ENCODE data around the gene KIZ.

Gene KIZ

DNA sequence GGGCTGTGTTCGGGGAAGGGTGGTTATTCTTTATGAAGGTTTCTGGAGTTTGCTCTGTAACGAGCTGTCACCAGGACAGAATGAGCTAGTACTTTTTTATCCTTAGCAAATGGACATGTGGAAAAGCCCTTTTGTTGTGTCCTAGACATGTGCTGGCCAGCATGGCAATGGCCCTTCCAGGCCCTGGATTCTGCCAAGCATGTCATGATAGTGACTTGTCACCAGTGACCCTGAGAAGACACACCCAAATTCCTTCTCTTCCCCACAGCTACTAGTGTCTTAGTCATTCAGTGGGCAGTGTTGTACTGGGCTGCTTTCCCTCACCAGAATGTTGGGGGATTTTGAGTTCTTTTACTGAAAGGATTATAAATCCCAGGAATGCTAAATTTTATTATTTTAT lies 103.3 kb downstream of the KIZ start:
- TF ChIP-seq POLR2A (IDR thresholded peaks at IDR 0.05; ENCODE audit: low read length) (no peak), GATA1 (IDR thresholded peaks at IDR 0.05; ENCODE audit: low read depth, low read length) (no peak)
- DNase-seq = no peak

DNA sequence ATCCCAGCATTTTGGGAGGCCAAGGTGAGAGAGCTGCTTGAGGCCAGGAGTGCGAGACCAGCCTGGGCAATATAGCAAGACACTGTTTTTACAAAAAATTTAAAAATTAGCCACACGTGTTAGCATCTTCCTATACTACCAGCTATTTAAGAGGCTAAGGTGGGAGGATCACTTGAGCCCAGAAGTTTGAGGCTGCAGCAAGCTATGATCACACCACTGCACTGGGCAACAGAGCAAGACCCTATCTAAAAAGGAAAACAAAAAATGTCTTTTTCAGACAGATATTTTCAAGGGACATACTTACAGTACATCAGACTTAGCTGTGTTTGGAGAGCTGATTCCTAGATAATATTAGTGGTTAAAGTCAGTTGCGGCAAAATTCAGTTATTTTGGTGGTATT lies 104.3 kb downstream of the KIZ start:
- DNase-seq = no peak

GRCh38 chr20:21230686-21231085 lies 104.8 kb downstream of the KIZ start:
- no peak for DNase-seq
- TF ChIP-seq POLR2A (IDR thresholded peaks at IDR 0.05; ENCODE audit: low read length) (no peak), GATA1 (IDR thresholded peaks at IDR 0.05; ENCODE audit: low read depth, low read length) (no peak)

More for the DNA sequence above, 104.3 kb downstream of the KIZ start:
- TF ChIP-seq POLR2A (IDR thresholded peaks at IDR 0.05; ENCODE audit: low read length) = no peak
- no peak for TF ChIP-seq GATA1 (IDR thresholded peaks at IDR 0.05; ENCODE audit: low read depth, low read length)

DNA sequence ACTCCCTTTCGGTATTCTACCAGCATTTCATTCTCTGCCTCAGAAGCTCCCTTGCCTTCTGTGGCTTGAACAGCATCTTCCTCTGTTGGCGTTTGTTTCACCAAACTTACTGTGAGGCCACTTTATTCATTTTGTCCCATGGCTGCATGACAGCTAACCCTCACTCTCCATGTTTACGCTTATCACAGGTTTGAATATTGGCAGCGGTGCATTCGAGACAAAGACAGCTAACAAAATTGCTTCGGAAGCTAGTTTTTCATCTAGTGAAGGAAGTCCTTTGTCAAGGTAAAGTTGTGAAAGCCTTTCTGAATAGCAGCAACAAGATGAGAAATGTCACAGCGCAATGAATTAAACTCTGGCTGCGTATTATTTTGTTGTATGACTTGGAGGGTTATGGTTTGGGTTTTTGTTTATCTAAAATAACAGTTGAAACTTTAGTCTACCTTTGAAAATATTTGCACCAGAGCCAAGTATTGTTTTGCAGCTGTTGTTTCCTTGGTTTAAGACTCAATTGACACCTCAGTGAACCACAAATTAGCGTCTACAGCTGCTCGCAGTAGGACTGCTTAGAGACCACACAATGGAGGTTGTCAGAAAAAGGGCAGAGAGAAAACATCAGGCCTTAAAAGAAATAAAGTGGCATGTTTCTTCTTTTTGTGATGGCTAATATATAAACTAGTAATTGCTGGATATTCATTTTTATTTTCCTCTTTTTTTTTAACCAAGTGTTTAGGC lies 106.8 kb downstream of the KIZ start:
- TF ChIP-seq POLR2A (IDR thresholded peaks at IDR 0.05; ENCODE audit: low read length) (no peak), GATA1 (IDR thresholded peaks at IDR 0.05; ENCODE audit: low read depth, low read length) (no peak)
- no peak for DNase-seq

DNA sequence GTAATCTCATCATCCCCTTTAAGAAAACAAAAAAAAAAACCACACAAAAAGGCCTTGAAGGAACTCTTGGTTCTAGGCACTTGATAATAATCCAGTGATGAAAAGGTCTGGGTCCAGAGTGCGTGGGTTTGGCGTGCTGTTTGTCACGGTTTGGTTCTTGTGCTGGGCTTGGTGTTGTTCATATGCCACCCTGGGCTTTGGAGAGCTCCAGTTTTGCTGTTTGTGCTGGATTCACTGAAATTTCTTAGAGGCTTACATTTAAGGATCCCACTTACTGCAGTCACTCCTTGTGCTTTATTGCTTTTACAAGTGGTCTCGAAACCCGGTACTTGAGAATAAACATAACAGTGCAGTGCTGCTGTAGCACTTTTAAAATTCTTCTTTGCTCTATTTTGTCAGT lies 108.4 kb downstream of the KIZ start:
- TF ChIP-seq GATA1 (IDR thresholded peaks at IDR 0.05; ENCODE audit: low read depth, low read length) (no peak), POLR2A (IDR thresholded peaks at IDR 0.05; ENCODE audit: low read length) (no peak)
- no peak for DNase-seq

- no peak for DNase-seq
- TF ChIP-seq POLR2A (IDR thresholded peaks at IDR 0.05; ENCODE audit: low read length) (no peak), GATA1 (IDR thresholded peaks at IDR 0.05; ENCODE audit: low read depth, low read length) (no peak)
These were observed 109.1 kb downstream of the KIZ start for GRCh38 chr20:21234806-21235483.

- DNase-seq = peak; percentile 71 to 81
- TF ChIP-seq GATA1 (IDR thresholded peaks at IDR 0.05; ENCODE audit: low read depth, low read length) (no peak), POLR2A (IDR thresholded peaks at IDR 0.05; ENCODE audit: low read length) (no peak)
These were observed 109.9 kb downstream of the KIZ start for GRCh38 chr20:21235484-21236445.

DNA sequence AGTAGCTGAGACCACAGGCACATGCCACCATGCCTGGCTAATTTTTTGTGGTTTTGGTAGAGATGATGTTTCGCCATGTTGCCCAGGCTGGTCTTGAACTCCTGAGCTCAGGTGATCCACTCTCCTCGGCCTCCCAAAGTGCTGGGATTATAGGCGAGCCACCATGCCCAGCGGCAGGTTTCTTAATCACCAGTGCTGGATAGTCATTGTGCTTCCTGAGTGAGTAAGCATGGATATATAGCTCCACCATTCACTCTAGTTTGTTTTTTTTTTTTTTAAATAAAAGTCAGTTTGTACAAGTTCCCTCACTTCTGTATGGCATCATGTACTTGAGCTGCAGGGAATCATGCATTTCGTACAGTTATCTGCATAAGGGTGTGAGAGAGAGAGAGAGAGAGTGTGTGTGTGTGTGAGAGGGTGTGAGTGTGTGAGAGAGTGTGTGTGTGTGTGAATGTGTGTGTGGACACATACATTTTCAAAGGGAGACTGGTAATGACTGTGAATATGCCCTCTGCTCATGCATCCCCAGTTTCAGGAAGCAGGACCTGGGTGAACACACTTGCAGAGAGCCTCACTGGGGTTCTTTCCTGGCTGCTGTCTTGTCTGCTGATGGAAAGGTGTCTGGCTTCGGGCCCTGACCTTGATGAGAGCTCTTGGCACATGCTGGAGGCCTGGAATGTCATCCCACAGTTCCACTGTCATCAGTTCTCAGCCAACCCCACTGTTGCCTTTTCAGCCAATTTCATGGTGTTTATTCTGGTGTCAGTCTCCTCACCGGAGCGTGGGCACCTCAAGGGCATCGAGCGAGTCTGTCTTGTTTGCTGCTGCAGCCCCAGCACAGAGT lies 112.3 kb downstream of the KIZ start:
- DNase-seq = no peak
- no peak for TF ChIP-seq GATA1 (IDR thresholded peaks at IDR 0.05; ENCODE audit: low read depth, low read length)

- TF ChIP-seq GATA1 (IDR thresholded peaks at IDR 0.05; ENCODE audit: low read depth, low read length) (no peak), POLR2A (IDR thresholded peaks at IDR 0.05; ENCODE audit: low read length) (no peak)
- DNase-seq = no peak
These were observed 113.1 kb downstream of the KIZ start for GRCh38 chr20:21238818-21239536.

DNA sequence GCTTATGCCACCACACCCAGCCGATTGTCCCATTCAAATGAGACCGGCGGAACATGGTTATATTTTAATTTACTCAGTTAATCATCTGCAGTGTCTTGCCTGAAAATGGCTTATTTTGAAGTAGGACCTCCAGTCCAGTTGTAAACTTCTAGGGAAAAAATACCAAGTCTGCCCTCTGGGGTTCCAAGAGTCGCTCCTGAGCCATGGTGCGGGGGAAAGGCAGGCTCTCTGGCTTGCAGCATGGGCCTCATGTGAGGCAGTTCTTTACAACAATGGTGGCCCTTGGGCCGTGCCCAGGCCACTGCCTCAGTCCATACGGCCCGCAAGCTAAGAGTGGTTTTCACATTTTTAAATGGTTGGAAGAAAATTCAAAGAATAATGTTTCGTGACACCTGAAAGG lies 114.5 kb downstream of the KIZ start:
- no peak for TF ChIP-seq POLR2A (IDR thresholded peaks at IDR 0.05; ENCODE audit: low read length)
- TF ChIP-seq GATA1 (IDR thresholded peaks at IDR 0.05; ENCODE audit: low read depth, low read length) = no peak
- no peak for DNase-seq

DNA sequence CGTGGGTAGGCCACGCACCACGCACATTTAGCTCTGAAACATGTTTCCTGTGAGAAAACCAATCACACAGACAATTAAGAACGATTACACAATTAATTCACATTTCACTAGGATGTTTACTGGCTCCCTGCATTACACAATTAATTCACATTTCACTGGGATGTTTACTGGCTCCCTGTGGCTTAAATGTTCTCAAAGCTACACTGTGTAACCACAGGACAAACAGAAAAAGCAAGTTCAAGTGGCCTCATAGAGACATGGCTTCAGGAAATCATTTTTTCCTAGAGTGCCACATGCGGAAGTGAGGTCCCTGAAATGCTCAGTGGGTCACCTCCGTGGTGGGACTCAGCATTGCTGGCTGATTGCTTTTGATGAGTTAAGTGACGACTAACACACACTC lies 115.5 kb downstream of the KIZ start:
- TF ChIP-seq GATA1 (IDR thresholded peaks at IDR 0.05; ENCODE audit: low read depth, low read length) (no peak), POLR2A (IDR thresholded peaks at IDR 0.05; ENCODE audit: low read length) (no peak)
- no peak for DNase-seq

GRCh38 chr20:21243811-21244210 lies 117.9 kb downstream of the KIZ start:
- TF ChIP-seq POLR2A (IDR thresholded peaks at IDR 0.05; ENCODE audit: low read length) (no peak), GATA1 (IDR thresholded peaks at IDR 0.05; ENCODE audit: low read depth, low read length) (no peak)
- DNase-seq = no peak

GRCh38 chr20:21244808-21245207 lies 118.9 kb downstream of the KIZ start:
- TF ChIP-seq GATA1 (IDR thresholded peaks at IDR 0.05; ENCODE audit: low read depth, low read length) (no peak), POLR2A (IDR thresholded peaks at IDR 0.05; ENCODE audit: low read length) (no peak)
- no peak for DNase-seq
